ENCODE data around the gene IGLL5.

- no peak for TF ChIP-seq CTCF (conservative IDR thresholded peaks at IDR 0.05; ENCODE audit: low read depth, low read length)
- TF ChIP-seq EZH2 (IDR thresholded peaks at IDR 0.05; ENCODE audit: low read length, unreplicated experiment), result no peak
- TF ChIP-seq EZH2phosphoT487 (IDR thresholded peaks at IDR 0.05; ENCODE audit: borderline replicate concordance, low read length), result no peak
These were observed 14.8 kb downstream of the IGLL5 start for GRCh38 chr22:22902247-22903001.

Measured in PC-3 (cell line).